GM12875 (cell line): Measurements from ENCODE around the gene MAST4.

ENCODE experiments used
- H3K4me3 ChIP-seq: one replicate; pipeline ENCODE4 v1.5.1; 2011; ENCODE audit warnings: low read depth, low read length, control low read depth
- CTCF ChIP-seq: IDR thresholded peaks from 2 replicates; pipeline ENCODE4 v1.5.1; 2011; ENCODE audit warnings: low read depth, mild to moderate bottlenecking, control low read depth, inconsistent platforms, low read length, moderate library complexity, borderline replicate concordance; ENCODE audit not compliant: insufficient read depth

MAST4 gene

GRCh38 chr5:66888613-66889012 lies 292.4 kb downstream of the MAST4 start:
- no peak for TF ChIP-seq CTCF
- H3K4me3 ChIP-seq = no peak overlapping the region

GRCh38 chr5:66889056-66889455 lies 292.9 kb downstream of the MAST4 start:
- TF ChIP-seq CTCF = no peak
- no peak overlapping the region for H3K4me3 ChIP-seq

- no peak for TF ChIP-seq CTCF
- H3K4me3 ChIP-seq = no peak overlapping the region
Observed at GRCh38 chr5:66889524-66889923, 293.3 kb downstream of the MAST4 start.

GRCh38 chr5:66891184-66891925 lies 295.2 kb downstream of the MAST4 start:
- no peak for TF ChIP-seq CTCF
- no peak overlapping the region for H3K4me3 ChIP-seq

GRCh38 chr5:66892716-66893115 lies 296.5 kb downstream of the MAST4 start:
- no peak for TF ChIP-seq CTCF
- no peak overlapping the region for H3K4me3 ChIP-seq

GRCh38 chr5:66894480-66895240 lies 298.5 kb downstream of the MAST4 start:
- H3K4me3 ChIP-seq = no peak overlapping the region
- no peak for TF ChIP-seq CTCF

- no peak for TF ChIP-seq CTCF
- H3K4me3 ChIP-seq = no peak overlapping the region
Observed at GRCh38 chr5:66896171-66896570, 300.0 kb downstream of the MAST4 start.
